AG04449 (cell line): ENCODE measurements around the gene PADI1.

ENCODE experiments used
- CTCF ChIA-PET: fragments of 350-600 bp; formaldehyde crosslinking; extraction: SDS; loops from one replicate; lab custom pipeline; 2021; ENCODE audit warnings: antibody characterized with exemption; lab: Yijun Ruan, JAX
- POLR2A ChIA-PET: fragments of 400-600, 350-600 bp; formaldehyde crosslinking; extraction: SDS; loops from one replicate; lab custom pipeline; 2020; ENCODE audit warnings: antibody characterized with exemption, inconsistent platforms; lab: Yijun Ruan, JAX
- DNase-seq: peaks from one replicate; pipeline ENCODE4 v3.0.0-alpha.2; 2010; ENCODE audit warnings: low read depth, low spot score
- H3K4me3 ChIP-seq: 2 replicates; pipeline ENCODE4 v1.5.1; 2011; ENCODE audit warnings: low read depth, mild to moderate bottlenecking, control low read depth, low read length
- CTCF ChIP-seq: IDR thresholded peaks from one replicate; pipeline ENCODE4 v1.5.1; 2011; ENCODE audit warnings: mild to moderate bottlenecking, moderate library complexity, low read length, control low read depth, inconsistent platforms; ENCODE audit not compliant: insufficient read depth; ENCODE audit errors: missing control alignments

PADI1 gene

GRCh38 chr1:17176306-17177061, 28.4 kb upstream of the PADI1 start:
- H3K4me3 ChIP-seq = no peak overlapping the region
- DNase-seq = no peak
- ChIA-PET POLR2A (no interaction called here), CTCF (interaction anchor here (1.1 to 3.0 kb wide), 3 partner anchors 10 to 60 kb away, joined by 3 to 10 read pairs (median 4); no protein-coding TSS in a partner anchor)
- no peak for TF ChIP-seq CTCF

GRCh38 chr1:17177651-17178050, 27.3 kb upstream of the PADI1 start:
- no peak for TF ChIP-seq CTCF
- POLR2A ChIA-PET = no interaction called here
- no peak overlapping the region for H3K4me3 ChIP-seq
- no peak for DNase-seq
- CTCF ChIA-PET = interaction anchor here (3.0 kb wide), 1 partner anchor 59 kb away, joined by 10 read pairs; no protein-coding TSS in a partner anchor

GRCh38 chr1:17181781-17182464, 23.0 kb upstream of the PADI1 start:
- no peak for TF ChIP-seq CTCF
- ChIA-PET CTCF (interaction anchor here (1.0 kb wide), 1 partner anchor 53 kb away, joined by 3 read pairs; no protein-coding TSS in a partner anchor), POLR2A (interaction anchor here (1.0 kb wide), 1 partner anchor 9 kb away, joined by 3 read pairs; no protein-coding TSS in a partner anchor)
- H3K4me3 ChIP-seq = no peak overlapping the region
- no peak for DNase-seq

- DNase-seq = no peak
- H3K4me3 ChIP-seq = no peak overlapping the region
- no peak for TF ChIP-seq CTCF
- ChIA-PET CTCF (no interaction called here), POLR2A (no interaction called here)
Measured at GRCh38 chr1:17183388-17184160, 21.4 kb upstream of the PADI1 start.

GRCh38 chr1:17184161-17184665, 20.7 kb upstream of the PADI1 start:
- no peak overlapping the region for H3K4me3 ChIP-seq
- no peak for TF ChIP-seq CTCF
- CTCF ChIA-PET = no interaction called here
- no peak for DNase-seq
- POLR2A ChIA-PET = no interaction called here
